Activated T-cell treated with anti-CD3 and anti-CD28 coated beads, Interleukin-2, amount 50 U/mL, for 24 hours (primary cell): ENCODE data around the gene PDK4.

ENCODE experiments used
- DNase-seq: peaks from one replicate; pipeline ENCODE4 v3.0.0-alpha.2; 2020
- H3K27ac Mint-ChIP-seq: 2 replicates; pipeline ENCODE4 v1.8.0; 2020; ENCODE audit warnings: mild to moderate bottlenecking, mixed read lengths
- H3K27me3 Mint-ChIP-seq: 2 replicates; pipeline ENCODE4 v1.8.0; 2020; ENCODE audit warnings: mixed read lengths
- H3K36me3 Mint-ChIP-seq: 2 replicates; pipeline ENCODE4 v1.8.0; 2020; ENCODE audit warnings: low read depth, mixed read lengths
- H3K4me1 Mint-ChIP-seq: 2 replicates; pipeline ENCODE4 v1.8.0; 2020; ENCODE audit warnings: low read depth, mixed read lengths
- H3K4me3 Mint-ChIP-seq: 2 replicates; pipeline ENCODE4 v1.8.0; 2020; ENCODE audit warnings: mild to moderate bottlenecking, moderate library complexity, mixed read lengths
- H3K9me3 Mint-ChIP-seq: 2 replicates; pipeline ENCODE4 v1.8.0; 2020; ENCODE audit warnings: mixed read lengths

The PDK4 gene

DNA sequence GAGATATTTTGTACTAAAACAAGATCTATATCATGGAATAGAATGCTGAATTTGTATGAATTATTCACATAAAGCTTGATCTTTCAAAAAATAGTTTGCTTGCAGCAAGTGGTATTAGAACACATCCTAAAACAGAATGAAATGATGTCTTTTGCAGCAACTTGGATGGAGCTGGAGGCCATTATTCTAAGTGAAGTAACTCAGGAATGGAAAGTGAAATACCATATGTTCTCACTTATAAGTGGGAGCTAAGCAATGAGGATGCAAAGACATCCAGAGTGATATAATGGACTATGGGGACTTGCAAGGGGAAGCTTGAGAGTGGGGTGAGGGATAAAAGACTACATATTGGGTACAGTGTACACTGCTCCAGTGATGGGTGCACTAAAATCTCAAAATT lies 56.9 kb downstream of the PDK4 start:
- DNase-seq = no peak
- no peaks in the 10 kb centered on the region for H3K36me3 Mint-ChIP-seq
- H3K4me1 Mint-ChIP-seq = no peaks in the 10 kb centered on the region
- H3K9me3 Mint-ChIP-seq = no peaks in the 10 kb centered on the region
- no peak overlapping the region for H3K4me3 Mint-ChIP-seq
- H3K27ac Mint-ChIP-seq = no peak overlapping the region
- peaks cover 16% of the 10 kb centered on the region for H3K27me3 Mint-ChIP-seq

DNA sequence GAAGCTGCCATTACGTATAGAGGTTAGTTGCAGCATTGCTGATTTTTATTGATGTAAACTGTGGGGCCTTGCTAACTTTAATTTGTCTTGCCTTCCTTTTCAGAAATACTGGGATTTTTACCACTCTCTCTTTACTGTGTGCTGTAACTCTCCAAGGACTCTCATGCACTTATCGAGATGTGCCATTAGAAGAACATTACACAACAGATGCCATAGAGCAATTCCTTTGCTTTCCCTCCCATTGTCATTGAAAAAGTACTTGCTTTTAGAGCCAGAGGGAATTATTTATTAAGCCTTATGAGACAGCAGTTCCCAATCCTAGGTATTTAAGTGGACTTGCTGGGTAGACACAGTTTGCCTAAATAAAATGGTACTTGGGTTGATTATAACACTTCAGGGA lies 58.8 kb downstream of the PDK4 start:
- H3K4me1 Mint-ChIP-seq = no peaks in the 10 kb centered on the region
- DNase-seq = no peak
- no peak overlapping the region for H3K27ac Mint-ChIP-seq
- H3K36me3 Mint-ChIP-seq = no peaks in the 10 kb centered on the region
- H3K27me3 Mint-ChIP-seq = peaks cover 11% of the 10 kb centered on the region
- no peak overlapping the region for H3K4me3 Mint-ChIP-seq
- H3K9me3 Mint-ChIP-seq = no peaks in the 10 kb centered on the region

DNA sequence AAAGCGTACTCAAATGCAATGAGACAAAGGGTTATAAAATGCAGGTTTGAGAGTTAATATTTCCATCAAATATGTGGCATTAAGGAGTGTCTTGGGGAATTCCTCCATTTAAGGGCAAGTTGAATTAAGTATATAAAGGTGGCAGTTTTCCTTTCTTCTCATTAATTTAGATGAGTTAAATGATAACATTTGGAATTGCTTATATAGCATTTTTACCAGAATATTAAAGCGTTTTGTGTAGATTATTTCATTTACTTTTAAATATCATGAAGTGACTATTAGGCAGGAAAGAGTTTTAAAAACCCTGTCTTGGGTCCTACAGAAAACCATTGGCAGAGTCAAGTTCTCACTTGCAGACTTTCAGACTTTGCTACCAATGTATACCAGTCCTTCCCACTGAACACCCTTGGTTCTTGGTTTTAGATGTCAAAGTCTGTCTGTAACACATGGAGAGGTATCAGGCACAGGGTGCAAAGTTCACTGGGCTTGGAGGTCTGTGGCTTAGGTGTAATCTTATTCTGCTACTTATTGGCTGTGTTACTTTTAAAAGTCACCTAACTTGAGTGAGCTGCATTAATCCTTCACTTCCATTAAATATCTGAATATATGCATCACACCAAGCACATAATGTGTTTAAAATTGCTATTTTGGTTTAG lies 59.5 kb downstream of the PDK4 start:
- H3K4me1 Mint-ChIP-seq = no peaks in the 10 kb centered on the region

DNA sequence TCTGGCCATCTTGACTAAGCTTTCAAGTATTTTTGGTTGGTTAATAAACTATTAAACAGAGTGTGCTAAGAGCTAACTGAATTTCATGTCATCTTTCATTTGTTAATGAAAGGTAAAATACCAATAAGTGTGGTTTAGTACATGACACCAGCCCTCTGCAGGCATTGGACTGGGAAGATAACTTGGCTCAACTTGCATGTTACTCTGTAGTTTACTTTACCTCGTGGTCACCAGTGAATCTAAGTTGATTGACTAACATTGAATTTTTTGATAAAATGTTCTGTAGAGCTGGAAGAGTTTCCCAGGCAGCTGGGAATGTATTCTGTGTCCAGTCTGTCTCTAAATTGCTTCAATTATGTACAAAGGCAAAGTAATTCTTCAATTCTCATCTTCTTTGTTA lies 60.7 kb downstream of the PDK4 start:
- Mint-ChIP-seq H3K4me1 (no peaks in the 10 kb centered on the region), H3K4me3 (no peak overlapping the region), H3K9me3 (no peaks in the 10 kb centered on the region), H3K27ac (no peak overlapping the region), H3K27me3 (peaks cover 8% of the 10 kb centered on the region), H3K36me3 (no peaks in the 10 kb centered on the region)
- DNase-seq = no peak

More for the DNA sequence above, 59.5 kb downstream of the PDK4 start:
- peaks cover 11% of the 10 kb centered on the region for H3K27me3 Mint-ChIP-seq
- no peak overlapping the region for H3K4me3 Mint-ChIP-seq
- DNase-seq = no peak
- no peaks in the 10 kb centered on the region for H3K36me3 Mint-ChIP-seq
- H3K27ac Mint-ChIP-seq = no peak overlapping the region
- no peaks in the 10 kb centered on the region for H3K9me3 Mint-ChIP-seq

GRCh38 chr7:95534796-95535195 lies 61.5 kb downstream of the PDK4 start:
- H3K36me3 Mint-ChIP-seq = no peaks in the 10 kb centered on the region
- no peak for DNase-seq
- H3K4me1 Mint-ChIP-seq = no peaks in the 10 kb centered on the region
- H3K4me3 Mint-ChIP-seq = no peak overlapping the region
- H3K27me3 Mint-ChIP-seq = peaks cover 8% of the 10 kb centered on the region
- no peaks in the 10 kb centered on the region for H3K9me3 Mint-ChIP-seq
- no peak overlapping the region for H3K27ac Mint-ChIP-seq
